ENCODE data around the gene EMILIN3.

The EMILIN3 gene

GRCh38 chr20:41386502-41387427 lies 20.1 kb upstream of the EMILIN3 start:
- TF ChIP-seq, protein P1, sequence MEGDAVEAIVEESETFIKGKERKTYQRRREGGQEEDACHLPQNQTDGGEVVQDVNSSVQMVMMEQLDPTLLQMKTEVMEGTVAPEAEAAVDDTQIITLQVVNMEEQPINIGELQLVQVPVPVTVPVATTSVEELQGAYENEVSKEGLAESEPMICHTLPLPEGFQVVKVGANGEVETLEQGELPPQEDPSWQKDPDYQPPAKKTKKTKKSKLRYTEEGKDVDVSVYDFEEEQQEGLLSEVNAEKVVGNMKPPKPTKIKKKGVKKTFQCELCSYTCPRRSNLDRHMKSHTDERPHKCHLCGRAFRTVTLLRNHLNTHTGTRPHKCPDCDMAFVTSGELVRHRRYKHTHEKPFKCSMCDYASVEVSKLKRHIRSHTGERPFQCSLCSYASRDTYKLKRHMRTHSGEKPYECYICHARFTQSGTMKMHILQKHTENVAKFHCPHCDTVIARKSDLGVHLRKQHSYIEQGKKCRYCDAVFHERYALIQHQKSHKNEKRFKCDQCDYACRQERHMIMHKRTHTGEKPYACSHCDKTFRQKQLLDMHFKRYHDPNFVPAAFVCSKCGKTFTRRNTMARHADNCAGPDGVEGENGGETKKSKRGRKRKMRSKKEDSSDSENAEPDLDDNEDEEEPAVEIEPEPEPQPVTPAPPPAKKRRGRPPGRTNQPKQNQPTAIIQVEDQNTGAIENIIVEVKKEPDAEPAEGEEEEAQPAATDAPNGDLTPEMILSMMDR (IDR thresholded peaks at IDR 0.05; ENCODE audit: low read depth, low read length) = no peak
- TF ChIP-seq POLR2A (IDR thresholded peaks at IDR 0.05; ENCODE audit: extremely low read depth, insufficient read length) = no peak
- TF ChIP-seq MYC (IDR thresholded peaks at IDR 0.05; ENCODE audit: low read depth, low read length) = no peak
- TF ChIP-seq, protein P2, sequence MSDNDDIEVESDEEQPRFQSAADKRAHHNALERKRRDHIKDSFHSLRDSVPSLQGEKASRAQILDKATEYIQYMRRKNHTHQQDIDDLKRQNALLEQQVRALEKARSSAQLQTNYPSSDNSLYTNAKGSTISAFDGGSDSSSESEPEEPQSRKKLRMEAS (IDR thresholded peaks at IDR 0.05; ENCODE audit: low read depth, low read length) = no peak
- no peak overlapping the region for H3K4me3 ChIP-seq (ENCODE audit: low read depth, low read length)
- no peak for DNase-seq (ENCODE audit: low read depth)

- TF ChIP-seq POLR2A (IDR thresholded peaks at IDR 0.05; ENCODE audit: extremely low read depth, insufficient read length) (no peak), MYC (IDR thresholded peaks at IDR 0.05; ENCODE audit: low read depth, low read length) (no peak)
- TF ChIP-seq, protein P2 (IDR thresholded peaks at IDR 0.05; ENCODE audit: low read depth, low read length) = no peak
- H3K4me3 ChIP-seq (ENCODE audit: low read depth, low read length) = no peak overlapping the region
- no peak for DNase-seq (ENCODE audit: low read depth)
Measured at GRCh38 chr20:41382791-41383305, 16.2 kb upstream of the EMILIN3 start.

DNA sequence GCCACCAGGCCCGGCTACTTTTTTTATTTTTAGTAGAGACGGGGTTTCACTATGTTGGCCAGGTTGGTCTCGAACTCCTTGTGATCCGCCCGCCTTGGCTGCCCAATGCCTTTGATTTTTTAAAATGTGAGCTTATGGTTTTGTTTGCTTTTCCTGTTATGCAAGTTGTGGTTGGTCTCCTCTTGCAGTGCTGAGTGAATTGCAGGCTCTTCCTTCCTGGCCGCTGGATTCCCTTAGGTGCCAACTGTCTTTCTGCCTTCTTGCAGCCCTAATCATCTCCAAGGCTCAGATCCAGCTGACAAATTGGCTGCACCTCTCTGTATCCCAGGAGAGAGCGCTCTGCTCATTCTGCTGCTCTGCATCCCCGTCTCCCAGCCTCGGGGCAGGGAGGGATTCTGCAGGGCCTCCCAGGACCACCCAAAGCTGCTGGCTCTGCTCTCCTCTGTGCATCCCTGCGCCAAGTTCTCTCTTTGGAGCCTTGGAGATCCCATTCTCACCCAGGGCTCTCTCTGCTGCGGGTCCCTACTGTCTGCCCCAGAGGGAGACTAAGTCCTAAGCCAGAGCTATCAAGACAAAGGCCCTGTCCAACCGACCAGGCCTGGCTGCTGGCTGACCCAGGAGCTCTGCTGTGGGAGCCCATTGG lies 14.1 kb upstream of the EMILIN3 start:
- DNase-seq (ENCODE audit: low read depth) = peak; percentile 79
- H3K4me3 ChIP-seq (ENCODE audit: low read depth, low read length) = no peak overlapping the region
- no peak for TF ChIP-seq MYC (IDR thresholded peaks at IDR 0.05; ENCODE audit: low read depth, low read length)
- TF ChIP-seq, protein P1 (IDR thresholded peaks at IDR 0.05; ENCODE audit: low read depth, low read length) = no peak
- no peak for TF ChIP-seq POLR2A (IDR thresholded peaks at IDR 0.05; ENCODE audit: extremely low read depth, insufficient read length)
- TF ChIP-seq, protein P2 (IDR thresholded peaks at IDR 0.05; ENCODE audit: low read depth, low read length) = no peak

DNA sequence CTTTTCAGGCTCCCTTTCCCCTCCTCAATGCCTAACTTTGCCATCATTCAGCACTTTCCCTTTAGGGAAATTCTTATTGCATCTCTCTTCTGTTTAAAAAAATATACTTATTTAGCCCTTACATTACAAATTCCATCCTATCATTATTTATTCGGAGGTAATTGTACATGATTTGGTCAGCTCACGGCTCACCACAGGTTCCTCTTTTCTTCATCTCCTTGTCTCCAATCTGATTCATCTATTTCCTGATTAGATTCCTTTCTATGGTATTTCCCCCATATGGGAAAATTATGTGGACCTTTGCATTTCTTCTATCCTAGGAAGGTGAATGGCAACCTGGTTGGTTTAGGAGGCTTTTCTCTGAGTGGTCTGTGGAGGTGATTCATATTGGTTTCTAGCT lies 12.9 kb upstream of the EMILIN3 start:
- no peak overlapping the region for H3K4me3 ChIP-seq (ENCODE audit: low read depth, low read length)
- no peak for TF ChIP-seq POLR2A (IDR thresholded peaks at IDR 0.05; ENCODE audit: extremely low read depth, insufficient read length)
- TF ChIP-seq, protein P1 (IDR thresholded peaks at IDR 0.05; ENCODE audit: low read depth, low read length) = no peak
- no peak for TF ChIP-seq MYC (IDR thresholded peaks at IDR 0.05; ENCODE audit: low read depth, low read length)
- TF ChIP-seq, protein P2 (IDR thresholded peaks at IDR 0.05; ENCODE audit: low read depth, low read length) = no peak
- peak; percentile 37 for DNase-seq (ENCODE audit: low read depth)

- DNase-seq (ENCODE audit: low read depth) = no peak
- H3K4me3 ChIP-seq (ENCODE audit: low read depth, low read length) = no peak overlapping the region
- TF ChIP-seq MYC (IDR thresholded peaks at IDR 0.05; ENCODE audit: low read depth, low read length) (no peak), POLR2A (IDR thresholded peaks at IDR 0.05; ENCODE audit: extremely low read depth, insufficient read length) (no peak)
- TF ChIP-seq, protein P1 (IDR thresholded peaks at IDR 0.05; ENCODE audit: low read depth, low read length) = no peak
- TF ChIP-seq, protein P2 (IDR thresholded peaks at IDR 0.05; ENCODE audit: low read depth, low read length) = no peak
Measured at GRCh38 chr20:41377275-41377674, 10.7 kb upstream of the EMILIN3 start.
